Mammary epithelial cell (primary cell): Measurements from ENCODE around the gene ZCWPW2.

Source experiments
- EZH2 ChIP-seq: IDR thresholded peaks from 2 replicates; pipeline ENCODE4 v1.6.1; 2012; ENCODE audit warnings: low read length, inconsistent platforms, borderline replicate concordance
- TF ChIP-seq, protein P1 (sequence below), 2 donors: IDR thresholded peaks in 1 of 2; conservative IDR thresholded peaks in 1 of 2; 2 replicates each; pipeline ENCODE4 v1.5.1; 2011 to 2012; ENCODE audit warnings: inconsistent platforms in 2 of 2, low read length in 2 of 2, mild to moderate bottlenecking in 2 of 2, control low read depth in 1 of 2, low read depth in 1 of 2; ENCODE audit not compliant: insufficient read depth in 1 of 2; ENCODE audit errors: extremely low read depth in 1 of 2

DNA sequence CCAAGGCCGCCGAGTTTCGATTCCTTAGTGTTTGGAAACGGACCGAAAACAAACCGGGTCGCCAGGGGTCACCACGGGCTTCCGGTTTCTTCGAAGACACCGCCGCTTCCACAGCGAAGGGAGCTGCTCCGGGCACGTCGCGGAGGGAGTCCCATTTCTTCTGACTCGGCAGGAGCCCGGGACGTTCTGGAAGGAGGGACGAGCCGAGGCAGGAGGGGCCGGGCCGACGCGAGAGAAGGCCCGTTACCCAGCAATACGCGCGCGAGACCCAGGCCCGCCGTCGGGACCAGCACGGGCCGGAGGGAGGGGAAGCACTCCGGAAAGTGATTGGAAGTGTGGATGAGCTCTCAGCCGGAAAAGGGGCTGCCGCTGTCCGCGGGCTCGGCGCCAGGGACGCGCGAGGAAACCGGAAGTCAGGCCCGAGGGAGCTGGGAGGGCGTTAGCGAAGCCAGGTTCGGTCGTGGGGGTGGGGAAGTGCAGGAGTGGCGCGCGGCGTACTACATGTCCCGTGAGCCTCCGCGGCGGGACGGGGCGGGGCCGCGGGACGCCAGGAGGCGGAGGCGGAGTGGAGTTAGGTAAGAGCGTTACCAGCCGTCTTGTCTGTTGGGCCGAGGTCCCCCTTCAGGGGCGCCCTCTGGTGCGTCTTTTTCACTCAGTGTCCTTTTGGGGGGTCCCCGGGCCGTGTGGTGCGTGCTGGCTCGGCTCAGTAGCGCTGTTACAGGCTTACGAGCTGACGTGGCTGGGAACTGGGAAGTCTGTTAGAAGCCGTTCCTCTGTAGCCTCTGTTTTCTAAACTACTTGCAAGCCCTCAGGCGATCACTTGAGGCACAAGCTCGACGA lies at the start of gene ZCWPW2, which contains the start of gene AZI2:
- TF ChIP-seq, protein P1, sequence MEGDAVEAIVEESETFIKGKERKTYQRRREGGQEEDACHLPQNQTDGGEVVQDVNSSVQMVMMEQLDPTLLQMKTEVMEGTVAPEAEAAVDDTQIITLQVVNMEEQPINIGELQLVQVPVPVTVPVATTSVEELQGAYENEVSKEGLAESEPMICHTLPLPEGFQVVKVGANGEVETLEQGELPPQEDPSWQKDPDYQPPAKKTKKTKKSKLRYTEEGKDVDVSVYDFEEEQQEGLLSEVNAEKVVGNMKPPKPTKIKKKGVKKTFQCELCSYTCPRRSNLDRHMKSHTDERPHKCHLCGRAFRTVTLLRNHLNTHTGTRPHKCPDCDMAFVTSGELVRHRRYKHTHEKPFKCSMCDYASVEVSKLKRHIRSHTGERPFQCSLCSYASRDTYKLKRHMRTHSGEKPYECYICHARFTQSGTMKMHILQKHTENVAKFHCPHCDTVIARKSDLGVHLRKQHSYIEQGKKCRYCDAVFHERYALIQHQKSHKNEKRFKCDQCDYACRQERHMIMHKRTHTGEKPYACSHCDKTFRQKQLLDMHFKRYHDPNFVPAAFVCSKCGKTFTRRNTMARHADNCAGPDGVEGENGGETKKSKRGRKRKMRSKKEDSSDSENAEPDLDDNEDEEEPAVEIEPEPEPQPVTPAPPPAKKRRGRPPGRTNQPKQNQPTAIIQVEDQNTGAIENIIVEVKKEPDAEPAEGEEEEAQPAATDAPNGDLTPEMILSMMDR (conservative IDR thresholded peaks at IDR 0.05 in 1 of 2, IDR thresholded peaks at IDR 0.05 in 1 of 2; ENCODE audit: extremely low read depth in 1 of 2, insufficient read depth in 1 of 2, low read depth in 1 of 2, low read length in 2 of 2), result peak in 1 of 2 donors; percentile 31
- TF ChIP-seq EZH2, result no peak
